ENCODE measurements around the gene BRF1.

DNA sequence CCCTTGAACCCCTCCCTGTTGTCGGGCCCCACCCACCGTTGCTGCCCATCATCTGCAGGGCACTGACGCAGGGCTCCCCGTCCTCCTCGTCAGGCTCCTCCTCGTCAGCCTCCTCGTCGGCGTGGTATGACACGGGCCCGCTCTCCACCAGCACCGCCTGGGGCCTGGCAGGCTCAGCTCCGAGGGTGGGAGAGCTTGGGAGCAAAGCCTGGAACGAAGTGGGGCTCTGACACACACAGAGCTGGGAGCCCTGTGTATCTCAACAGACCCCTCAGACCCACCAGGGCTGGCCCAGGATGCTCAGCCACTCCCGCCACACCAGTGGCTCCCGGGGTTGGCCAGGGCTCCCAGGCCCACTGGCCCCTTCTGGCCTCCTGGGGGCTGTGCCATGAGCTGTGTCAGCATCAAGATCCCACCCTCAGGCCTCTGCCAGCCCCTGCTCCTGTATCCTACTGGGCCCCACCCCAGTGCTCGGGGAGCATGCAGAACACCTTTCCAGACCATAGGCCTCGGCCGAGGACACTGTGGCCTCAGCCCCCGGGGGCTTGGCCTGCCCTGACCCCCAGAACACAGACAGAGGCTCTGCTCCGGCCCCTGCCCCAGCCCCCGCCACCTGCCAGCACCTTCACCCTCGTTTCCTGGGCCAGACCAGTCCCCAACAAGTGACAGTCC, 89.6 kb downstream of the BRF1 start:
- TF ChIP-seq, protein P1, sequence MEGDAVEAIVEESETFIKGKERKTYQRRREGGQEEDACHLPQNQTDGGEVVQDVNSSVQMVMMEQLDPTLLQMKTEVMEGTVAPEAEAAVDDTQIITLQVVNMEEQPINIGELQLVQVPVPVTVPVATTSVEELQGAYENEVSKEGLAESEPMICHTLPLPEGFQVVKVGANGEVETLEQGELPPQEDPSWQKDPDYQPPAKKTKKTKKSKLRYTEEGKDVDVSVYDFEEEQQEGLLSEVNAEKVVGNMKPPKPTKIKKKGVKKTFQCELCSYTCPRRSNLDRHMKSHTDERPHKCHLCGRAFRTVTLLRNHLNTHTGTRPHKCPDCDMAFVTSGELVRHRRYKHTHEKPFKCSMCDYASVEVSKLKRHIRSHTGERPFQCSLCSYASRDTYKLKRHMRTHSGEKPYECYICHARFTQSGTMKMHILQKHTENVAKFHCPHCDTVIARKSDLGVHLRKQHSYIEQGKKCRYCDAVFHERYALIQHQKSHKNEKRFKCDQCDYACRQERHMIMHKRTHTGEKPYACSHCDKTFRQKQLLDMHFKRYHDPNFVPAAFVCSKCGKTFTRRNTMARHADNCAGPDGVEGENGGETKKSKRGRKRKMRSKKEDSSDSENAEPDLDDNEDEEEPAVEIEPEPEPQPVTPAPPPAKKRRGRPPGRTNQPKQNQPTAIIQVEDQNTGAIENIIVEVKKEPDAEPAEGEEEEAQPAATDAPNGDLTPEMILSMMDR (conservative IDR thresholded peaks at IDR 0.05; ENCODE audit: low read length): no peak
- no peak for TF ChIP-seq EZH2phosphoT487 (IDR thresholded peaks at IDR 0.05; ENCODE audit: borderline replicate concordance)
